ENCODE measurements around the gene UBE2G1.

- TF ChIP-seq PHF21A (IDR thresholded peaks at IDR 0.05; ENCODE audit: borderline replicate concordance, low read depth) (no peak), NR2C1 (IDR thresholded peaks at IDR 0.05) (no peak), NR2C1 (tag; IDR thresholded peaks at IDR 0.05) (no peak)
Observed at GRCh38 chr17:4234401-4234800, 132.1 kb downstream of the UBE2G1 start.

All from K562 (cell line).